HL-60 (cell line): ENCODE measurements around the gene ANGPTL5.
"Not testable (repeated sequence)": the region's sequence is repeated elsewhere in the genome, so short reads cannot be mapped to it uniquely, and the experiment has no call there.

Experiments used
- CTCF ChIP-seq: IDR thresholded peaks from one replicate; pipeline ENCODE4 v1.5.1; 2011; ENCODE audit warnings: low read length, control low read depth, inconsistent platforms; ENCODE audit not compliant: insufficient read depth
- POLR2AphosphoS5 ChIP-seq: IDR thresholded peaks from 2 replicates; pipeline ENCODE4 v1.6.1; 2012; ENCODE audit warnings: low read depth
- SPI1 ChIP-seq: IDR thresholded peaks from 2 replicates; pipeline ENCODE4 v1.6.1; 2012; ENCODE audit warnings: low read depth, mild to moderate bottlenecking, borderline replicate concordance
- TF ChIP-seq, protein P1 (sequence below): IDR thresholded peaks from 2 replicates; pipeline ENCODE4 v1.6.1; 2012; ENCODE audit warnings: low read depth; ENCODE audit not compliant: insufficient replicate concordance

GRCh38 chr11:101852260-101852659 lies 64.1 kb downstream of the ANGPTL5 start:
- TF ChIP-seq CTCF, POLR2AphosphoS5, SPI1: not testable (repeated sequence)
- TF ChIP-seq, protein P1, sequence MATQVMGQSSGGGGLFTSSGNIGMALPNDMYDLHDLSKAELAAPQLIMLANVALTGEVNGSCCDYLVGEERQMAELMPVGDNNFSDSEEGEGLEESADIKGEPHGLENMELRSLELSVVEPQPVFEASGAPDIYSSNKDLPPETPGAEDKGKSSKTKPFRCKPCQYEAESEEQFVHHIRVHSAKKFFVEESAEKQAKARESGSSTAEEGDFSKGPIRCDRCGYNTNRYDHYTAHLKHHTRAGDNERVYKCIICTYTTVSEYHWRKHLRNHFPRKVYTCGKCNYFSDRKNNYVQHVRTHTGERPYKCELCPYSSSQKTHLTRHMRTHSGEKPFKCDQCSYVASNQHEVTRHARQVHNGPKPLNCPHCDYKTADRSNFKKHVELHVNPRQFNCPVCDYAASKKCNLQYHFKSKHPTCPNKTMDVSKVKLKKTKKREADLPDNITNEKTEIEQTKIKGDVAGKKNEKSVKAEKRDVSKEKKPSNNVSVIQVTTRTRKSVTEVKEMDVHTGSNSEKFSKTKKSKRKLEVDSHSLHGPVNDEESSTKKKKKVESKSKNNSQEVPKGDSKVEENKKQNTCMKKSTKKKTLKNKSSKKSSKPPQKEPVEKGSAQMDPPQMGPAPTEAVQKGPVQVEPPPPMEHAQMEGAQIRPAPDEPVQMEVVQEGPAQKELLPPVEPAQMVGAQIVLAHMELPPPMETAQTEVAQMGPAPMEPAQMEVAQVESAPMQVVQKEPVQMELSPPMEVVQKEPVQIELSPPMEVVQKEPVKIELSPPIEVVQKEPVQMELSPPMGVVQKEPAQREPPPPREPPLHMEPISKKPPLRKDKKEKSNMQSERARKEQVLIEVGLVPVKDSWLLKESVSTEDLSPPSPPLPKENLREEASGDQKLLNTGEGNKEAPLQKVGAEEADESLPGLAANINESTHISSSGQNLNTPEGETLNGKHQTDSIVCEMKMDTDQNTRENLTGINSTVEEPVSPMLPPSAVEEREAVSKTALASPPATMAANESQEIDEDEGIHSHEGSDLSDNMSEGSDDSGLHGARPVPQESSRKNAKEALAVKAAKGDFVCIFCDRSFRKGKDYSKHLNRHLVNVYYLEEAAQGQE: not testable (repeated sequence)
